Chondrocyte (in vitro differentiated cells): ENCODE data around the gene LYPLAL1. TPM values are rescaled to one million over a fixed set of nuclear protein-coding genes. Genes with fewer than 3 reads are reported as not detected.

Experiments used
- DNase-seq: peaks from one replicate; pipeline ENCODE4 v3.0.0; 2021; ENCODE audit warnings: mixed read lengths, low spot score
- H3K27ac Mint-ChIP-seq: one replicate; pipeline ENCODE4 v1.8.0; 2021; ENCODE audit warnings: mild to moderate bottlenecking, moderate library complexity, mixed read lengths; ENCODE audit not compliant: unreplicated experiment
- H3K27me3 Mint-ChIP-seq: 2 replicates; pipeline ENCODE4 v1.8.0; 2021; ENCODE audit warnings: low read depth, mixed read lengths
- H3K36me3 Mint-ChIP-seq: 2 replicates; pipeline ENCODE4 v1.8.0; 2021; ENCODE audit warnings: low read depth, mixed read lengths
- H3K4me1 Mint-ChIP-seq: 2 replicates; pipeline ENCODE4 v1.8.0; 2021; ENCODE audit warnings: low read depth, mild to moderate bottlenecking, mixed read lengths
- H3K4me3 Mint-ChIP-seq: one replicate; pipeline ENCODE4 v1.8.0; 2021; ENCODE audit warnings: mild to moderate bottlenecking, moderate library complexity, mixed read lengths; ENCODE audit not compliant: unreplicated experiment
- H3K9me3 Mint-ChIP-seq: 2 replicates; pipeline ENCODE4 v1.8.0; 2021; ENCODE audit warnings: low read depth, mixed read lengths
- total RNA-seq: library from RNA; stranded (reverse); gene quantifications from 3 replicates; pipeline ENCODE4 v1.2.1, GENCODE V29; 2021
- TF ChIP-seq, protein P1 (sequence below): fragments of 200-600 bp; sonication (generic); IDR thresholded peaks from 2 replicates; pipeline ENCODE4 v1.5.0; 2021; ENCODE audit warnings: antibody characterized with exemption, mild to moderate bottlenecking, moderate library complexity

Gene LYPLAL1
- total RNA-seq, 1 donor from 2014 or later: 17.9 TPM

DNA sequence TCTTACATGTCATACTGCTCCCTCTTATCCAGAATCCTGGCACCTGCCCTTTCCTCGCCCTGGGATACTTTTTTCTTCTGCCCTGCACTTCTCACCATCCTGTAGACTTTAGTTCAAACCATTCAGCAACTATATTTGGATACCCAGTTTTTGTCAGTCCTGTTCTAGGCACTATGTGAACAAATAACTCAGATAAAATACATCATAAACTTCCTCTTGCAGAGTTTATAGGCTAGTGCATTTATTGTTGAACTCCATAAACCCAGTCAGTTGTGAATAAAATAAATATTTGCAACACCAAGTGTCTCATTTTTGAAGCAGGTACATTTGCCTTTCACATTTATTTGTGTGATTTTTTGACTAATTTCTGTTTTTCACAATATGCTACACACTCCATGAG is 4.3 kb downstream of the LYPLAL1 start:
- no peak overlapping the region for H3K27ac Mint-ChIP-seq
- no peak for DNase-seq
- no peak overlapping the region for H3K4me3 Mint-ChIP-seq
- peaks cover 33% of the 10 kb centered on the region for H3K4me1 Mint-ChIP-seq
- no peaks in the 10 kb centered on the region for H3K9me3 Mint-ChIP-seq
- peaks cover 3% of the 10 kb centered on the region for H3K36me3 Mint-ChIP-seq
- no peaks in the 10 kb centered on the region for H3K27me3 Mint-ChIP-seq
- TF ChIP-seq, protein P1, sequence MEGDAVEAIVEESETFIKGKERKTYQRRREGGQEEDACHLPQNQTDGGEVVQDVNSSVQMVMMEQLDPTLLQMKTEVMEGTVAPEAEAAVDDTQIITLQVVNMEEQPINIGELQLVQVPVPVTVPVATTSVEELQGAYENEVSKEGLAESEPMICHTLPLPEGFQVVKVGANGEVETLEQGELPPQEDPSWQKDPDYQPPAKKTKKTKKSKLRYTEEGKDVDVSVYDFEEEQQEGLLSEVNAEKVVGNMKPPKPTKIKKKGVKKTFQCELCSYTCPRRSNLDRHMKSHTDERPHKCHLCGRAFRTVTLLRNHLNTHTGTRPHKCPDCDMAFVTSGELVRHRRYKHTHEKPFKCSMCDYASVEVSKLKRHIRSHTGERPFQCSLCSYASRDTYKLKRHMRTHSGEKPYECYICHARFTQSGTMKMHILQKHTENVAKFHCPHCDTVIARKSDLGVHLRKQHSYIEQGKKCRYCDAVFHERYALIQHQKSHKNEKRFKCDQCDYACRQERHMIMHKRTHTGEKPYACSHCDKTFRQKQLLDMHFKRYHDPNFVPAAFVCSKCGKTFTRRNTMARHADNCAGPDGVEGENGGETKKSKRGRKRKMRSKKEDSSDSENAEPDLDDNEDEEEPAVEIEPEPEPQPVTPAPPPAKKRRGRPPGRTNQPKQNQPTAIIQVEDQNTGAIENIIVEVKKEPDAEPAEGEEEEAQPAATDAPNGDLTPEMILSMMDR: no peak

DNA sequence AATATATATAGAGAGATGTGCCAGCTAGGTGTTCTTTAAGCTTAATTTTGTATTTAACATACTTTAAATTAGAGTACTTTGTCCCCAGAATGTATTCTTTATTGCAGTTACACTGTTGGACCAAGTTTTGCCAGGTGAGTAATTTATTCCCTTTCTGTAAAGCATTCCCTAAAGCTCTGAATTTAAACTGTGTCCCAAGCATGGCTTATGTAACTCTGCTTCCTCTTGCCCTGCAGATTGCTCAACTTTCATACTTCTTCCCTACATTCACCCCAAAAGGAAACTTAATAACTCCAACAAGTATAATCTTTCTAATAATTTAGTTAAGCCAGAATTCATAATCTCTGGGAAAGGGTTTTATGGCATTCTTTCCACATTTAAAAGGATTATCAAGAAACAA is 5.6 kb downstream of the LYPLAL1 start:
- no peaks in the 10 kb centered on the region for H3K27me3 Mint-ChIP-seq
- no peak overlapping the region for H3K4me3 Mint-ChIP-seq
- H3K27ac Mint-ChIP-seq: no peak overlapping the region
- no peak for DNase-seq
- TF ChIP-seq, protein P1: no peak
- H3K4me1 Mint-ChIP-seq: peaks cover 24% of the 10 kb centered on the region
- peaks cover 4% of the 10 kb centered on the region for H3K36me3 Mint-ChIP-seq
- peaks cover 3% of the 10 kb centered on the region for H3K9me3 Mint-ChIP-seq

DNA sequence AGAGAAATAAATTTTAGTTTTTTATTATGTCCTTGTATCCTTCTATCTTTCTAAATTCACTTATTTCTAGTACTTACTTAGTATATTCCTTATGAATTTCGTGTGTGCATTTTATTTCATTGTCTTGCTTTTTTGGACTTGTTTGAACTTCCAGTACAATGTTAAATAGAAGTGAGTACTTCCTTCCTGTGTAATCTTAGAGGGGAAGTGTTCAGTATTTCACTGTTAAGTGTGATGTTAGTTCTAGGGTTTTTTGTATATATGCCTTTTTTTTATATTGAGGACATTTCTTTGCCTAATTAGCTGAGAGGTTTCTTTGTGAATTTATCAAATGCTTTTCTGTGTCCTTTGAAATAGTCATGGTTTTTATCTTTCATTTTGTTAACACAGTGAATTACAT is 10.7 kb downstream of the LYPLAL1 start:
- Mint-ChIP-seq H3K4me1 (peaks cover 17% of the 10 kb centered on the region), H3K27me3 (no peaks in the 10 kb centered on the region)
- DNase-seq: no peak

DNA sequence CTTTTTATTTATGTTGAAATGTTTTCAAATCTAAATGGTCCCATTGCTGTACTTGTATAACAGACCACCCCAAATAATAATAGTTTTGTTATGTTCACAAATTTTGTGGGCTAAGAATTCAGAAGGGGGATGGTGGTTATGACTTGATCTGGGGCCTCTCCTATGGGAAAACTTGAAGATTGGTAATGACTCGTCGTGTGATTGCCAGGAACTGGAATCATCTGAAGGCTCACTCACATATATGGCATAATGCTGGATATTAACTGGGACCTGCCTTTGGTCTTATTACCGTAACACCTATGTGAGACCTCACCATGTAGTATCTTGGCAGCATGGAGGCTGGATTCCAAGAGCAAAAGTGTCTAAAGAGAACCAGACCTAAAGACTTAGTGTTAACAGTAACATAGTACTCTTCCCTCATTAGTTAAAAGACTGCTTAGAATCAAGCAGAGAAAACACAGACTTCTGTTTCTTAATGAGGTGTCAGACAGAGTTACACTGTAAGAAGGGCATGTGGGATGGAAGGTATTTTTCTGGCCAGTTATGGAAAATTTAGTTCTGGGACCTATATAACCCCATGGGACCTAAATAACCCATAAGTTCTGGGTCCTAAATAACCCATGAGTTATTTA is 11.9 kb downstream of the LYPLAL1 start:
- H3K27ac Mint-ChIP-seq: no peak overlapping the region

More for the DNA sequence above, 10.7 kb downstream of the LYPLAL1 start:
- Mint-ChIP-seq H3K27ac (no peak overlapping the region), H3K36me3 (peaks cover 10% of the 10 kb centered on the region), H3K9me3 (peaks cover 17% of the 10 kb centered on the region), H3K4me3 (no peak overlapping the region)
- TF ChIP-seq, protein P1: no peak

DNA sequence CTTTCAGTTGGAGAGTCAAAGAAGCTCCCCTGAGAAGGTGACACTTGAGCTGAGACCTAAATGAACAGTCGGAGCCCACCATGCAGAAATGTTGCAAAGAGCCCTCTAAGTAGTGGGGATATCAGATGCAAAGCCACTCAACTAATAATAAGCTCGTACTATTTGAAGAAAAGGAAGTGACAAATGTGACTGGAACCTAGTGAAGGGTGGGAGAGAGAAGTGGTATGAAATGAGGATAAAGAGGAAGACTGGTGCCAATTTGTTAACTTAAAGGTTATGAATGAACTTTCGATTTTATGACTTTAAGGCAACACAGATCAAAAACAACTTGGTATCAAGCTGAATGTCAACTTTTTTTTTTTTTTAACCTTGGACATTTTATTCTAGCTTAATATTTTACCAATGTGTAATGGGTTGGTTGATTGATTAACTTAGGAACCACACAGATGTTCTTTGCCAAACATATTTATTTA is 14.7 kb downstream of the LYPLAL1 start:
- TF ChIP-seq, protein P1: no peak
- H3K27ac Mint-ChIP-seq: peak overlapping the region; percentile 27
- DNase-seq: no peak
- no peak overlapping the region for H3K4me3 Mint-ChIP-seq
- no peaks in the 10 kb centered on the region for H3K27me3 Mint-ChIP-seq
- H3K9me3 Mint-ChIP-seq: peaks cover 17% of the 10 kb centered on the region
- H3K36me3 Mint-ChIP-seq: peaks cover 7% of the 10 kb centered on the region
- peaks cover 23% of the 10 kb centered on the region for H3K4me1 Mint-ChIP-seq

More for the DNA sequence above, 11.9 kb downstream of the LYPLAL1 start:
- Mint-ChIP-seq H3K4me3 (no peak overlapping the region), H3K9me3 (peaks cover 17% of the 10 kb centered on the region), H3K27me3 (no peaks in the 10 kb centered on the region), H3K4me1 (peaks cover 23% of the 10 kb centered on the region), H3K36me3 (peaks cover 9% of the 10 kb centered on the region)
- TF ChIP-seq, protein P1: no peak
- DNase-seq: no peak
